HEK293 (cell line): ENCODE data around the gene VSTM4.

ENCODE experiments used
- CTCF ChIA-PET: fragments of 350-600 bp; formaldehyde crosslinking; extraction: SDS; loops from one replicate; lab custom pipeline; 2021; ENCODE audit warnings: antibody characterized with exemption; lab: Yijun Ruan, JAX
- POLR2A ChIA-PET: fragments of 300-600 bp; formaldehyde crosslinking; extraction: SDS; loops from one replicate; lab custom pipeline; 2020; ENCODE audit warnings: antibody characterized with exemption, inconsistent platforms; lab: Yijun Ruan, JAX
- H3K27ac ChIP-seq: fragments of 200-500 bp; sonication (Bioruptor generic); 2 replicates; pipeline ENCODE4 v1.5.1; 2014; ENCODE audit warnings: low read depth, low read length, control low read depth, inconsistent platforms; ENCODE audit errors: extremely low read depth
- H3K36me3 ChIP-seq, 2 experiments: fragments of 200-500 bp in 1 of 2; sonication (Bioruptor generic) in 1 of 2; 1 replicate in 1 of 2; 2 replicates in 1 of 2; pipeline ENCODE4 v1.5.1; 2014 to 2017; ENCODE audit warnings: inconsistent platforms in 2 of 2, low read length in 2 of 2; ENCODE audit not compliant: control insufficient read depth in 2 of 2, insufficient read depth in 1 of 2
- H3K4me1 ChIP-seq: fragments of 200-500 bp; sonication (Bioruptor generic); 2 replicates; pipeline ENCODE4 v1.5.1; 2014; ENCODE audit warnings: mild to moderate bottlenecking, low read length, inconsistent platforms; ENCODE audit not compliant: control insufficient read depth, insufficient read depth
- H3K4me3 ChIP-seq: 2 replicates; pipeline ENCODE4 v1.5.1; 2011; ENCODE audit warnings: low read depth, mild to moderate bottlenecking, control low read depth, low read length, moderate library complexity
- H3K9me3 ChIP-seq: fragments of 200-500 bp; sonication (Bioruptor generic); 2 replicates; pipeline ENCODE4 v1.5.1; 2014; ENCODE audit warnings: low read depth, low read length, inconsistent platforms; ENCODE audit not compliant: control insufficient read depth, insufficient read depth
- GFI1B ChIP-seq: fragments of 450-650 bp; formaldehyde crosslinking; IDR thresholded peaks from 2 replicates; pipeline ENCODE4 v1.5.1; 2016; ENCODE audit warnings: missing biosample characterization, missing genetic modification characterization
- REST ChIP-seq: fragments of 450-650 bp; formaldehyde crosslinking; IDR thresholded peaks from 2 replicates; pipeline ENCODE4 v1.5.1; 2016; ENCODE audit warnings: missing biosample characterization, missing genetic modification characterization
- ZBTB26 ChIP-seq: fragments of 450-650 bp; formaldehyde crosslinking; optimal IDR thresholded peaks from 2 replicates; pipeline ENCODE3; 2016; ENCODE audit warnings: missing biosample characterization, mild to moderate bottlenecking, missing genetic modification characterization
- ZFHX2 ChIP-seq: fragments of 450-650 bp; formaldehyde crosslinking; conservative IDR thresholded peaks from 2 replicates; pipeline ENCODE4 v1.5.1; 2016; ENCODE audit warnings: missing biosample characterization, missing genetic modification characterization
- ZFP69B ChIP-seq: fragments of 450-650 bp; formaldehyde crosslinking; IDR thresholded peaks from 2 replicates; pipeline ENCODE4 v1.5.1; 2016; ENCODE audit warnings: missing biosample characterization, missing genetic modification characterization
- ZNF157 ChIP-seq: fragments of 450-650 bp; formaldehyde crosslinking; IDR thresholded peaks from 2 replicates; pipeline ENCODE4 v1.5.1; 2016; ENCODE audit warnings: missing biosample characterization, missing genetic modification characterization
- ZNF19 ChIP-seq: fragments of 450-650 bp; formaldehyde crosslinking; IDR thresholded peaks from 2 replicates; pipeline ENCODE4; 2016; ENCODE audit warnings: missing biosample characterization, missing genetic modification characterization, low read depth
- ZNF26 ChIP-seq: fragments of 450-650 bp; formaldehyde crosslinking; IDR thresholded peaks from 2 replicates; pipeline ENCODE4 v1.5.1; 2016; ENCODE audit warnings: missing biosample characterization, missing genetic modification characterization
- ZNF37A ChIP-seq: fragments of 450-650 bp; IDR thresholded peaks from 2 replicates; pipeline ENCODE4 v1.5.1; 2018; ENCODE audit warnings: missing biosample characterization, missing genetic modification characterization
- ZNF404 ChIP-seq: fragments of 450-650 bp; formaldehyde crosslinking; IDR thresholded peaks from 2 replicates; pipeline ENCODE4 v1.5.1; 2017; ENCODE audit warnings: missing biosample characterization, missing genetic modification characterization
- ZNF48 ChIP-seq: fragments of 450-650 bp; formaldehyde crosslinking; IDR thresholded peaks from 2 replicates; pipeline ENCODE4 v1.5.1; 2016; ENCODE audit warnings: missing biosample characterization, missing genetic modification characterization
- ZNF510 ChIP-seq: fragments of 450-650 bp; formaldehyde crosslinking; IDR thresholded peaks from 2 replicates; pipeline ENCODE4 v1.5.1; 2018; ENCODE audit warnings: mild to moderate bottlenecking, missing genetic modification characterization, missing biosample characterization; ENCODE audit not compliant: insufficient replicate concordance
- ZNF518A ChIP-seq: fragments of 450-650 bp; formaldehyde crosslinking; conservative IDR thresholded peaks from 2 replicates; pipeline ENCODE4 v1.5.1; 2016; ENCODE audit warnings: low read depth, missing biosample characterization, missing genetic modification characterization
- ZNF521 ChIP-seq: fragments of 450-650 bp; formaldehyde crosslinking; IDR thresholded peaks from 2 replicates; pipeline ENCODE4 v1.5.1; 2017; ENCODE audit warnings: missing biosample characterization, mild to moderate bottlenecking, missing genetic modification characterization
- ZNF571 ChIP-seq: fragments of 450-650 bp; formaldehyde crosslinking; IDR thresholded peaks from 2 replicates; pipeline ENCODE4 v1.5.0; 2017; ENCODE audit warnings: missing biosample characterization, missing genetic modification characterization
- ZNF791 ChIP-seq: fragments of 450-650 bp; formaldehyde crosslinking; IDR thresholded peaks from 2 replicates; pipeline ENCODE4 v1.5.1; 2016; ENCODE audit warnings: missing biosample characterization, missing genetic modification characterization
- ZNF830 ChIP-seq: fragments of 450-650 bp; IDR thresholded peaks from 2 replicates; pipeline ENCODE4 v1.5.0; 2018; ENCODE audit warnings: missing biosample characterization, missing genetic modification characterization, low read depth, mild to moderate bottlenecking, moderate library complexity
- TF ChIP-seq, protein P1 (sequence below): fragments of 450-650 bp; IDR thresholded peaks from 2 replicates; pipeline ENCODE4 v1.5.1; 2018; ENCODE audit warnings: missing biosample characterization, mild to moderate bottlenecking, missing genetic modification characterization
- TF ChIP-seq, protein P2 (sequence below): fragments of 450-650 bp; formaldehyde crosslinking; IDR thresholded peaks from 2 replicates; pipeline ENCODE4 v1.5.1; 2017; ENCODE audit warnings: missing biosample characterization, missing genetic modification characterization

The VSTM4 gene

DNA sequence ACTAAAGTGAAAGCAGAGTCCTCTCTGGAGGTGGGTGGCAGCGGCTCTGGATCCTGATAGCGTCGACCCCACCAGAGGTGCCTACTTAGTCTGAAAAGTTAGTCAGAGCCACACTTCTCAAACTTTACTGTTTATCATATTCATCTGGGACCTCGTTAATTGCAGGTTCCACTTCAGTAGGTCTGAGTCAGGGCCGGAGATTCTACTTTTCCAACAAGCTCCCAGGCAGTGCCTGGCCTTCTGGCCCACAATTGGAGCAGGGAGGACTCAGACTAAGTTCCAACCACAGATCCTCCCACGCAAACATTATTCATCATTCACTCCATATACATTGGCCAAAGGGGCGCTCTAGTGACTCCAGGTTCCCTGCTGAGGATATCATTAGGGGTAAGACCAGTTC lies 78.1 kb downstream of the VSTM4 start (continued):
- TF ChIP-seq ZFHX2 (tag by site-specific recombination) (peak; percentile 48), ZNF404 (no peak), ZNF518A (tag by site-specific recombination) (no peak)

GRCh38 chr10:49036638-49037037 lies 78.7 kb downstream of the VSTM4 start:
- POLR2A ChIA-PET: no interaction called here
- CTCF ChIA-PET: no interaction called here
- Histone ChIP-seq H3K4me1 (no peaks in the 10 kb centered on the region), H3K4me3 (no peak overlapping the region), H3K9me3 (no peaks in the 10 kb centered on the region), H3K27ac (no peak overlapping the region), H3K36me3 (no peaks in the 10 kb centered on the region; a peak in 1 of 3 replicates)
- TF ChIP-seq ZNF157 (tag by site-specific recombination): no peak
- TF ChIP-seq ZBTB26: no peak
- no peak for TF ChIP-seq ZNF571
- TF ChIP-seq GFI1B: no peak
- TF ChIP-seq ZNF521 (tag by site-specific recombination): no peak
- TF ChIP-seq ZNF830: no peak
- TF ChIP-seq ZNF48 (tag by site-specific recombination): no peak
- no peak for TF ChIP-seq ZNF37A (tag by site-specific recombination)
- TF ChIP-seq ZFP69B (tag by site-specific recombination): no peak
- TF ChIP-seq, protein P1, sequence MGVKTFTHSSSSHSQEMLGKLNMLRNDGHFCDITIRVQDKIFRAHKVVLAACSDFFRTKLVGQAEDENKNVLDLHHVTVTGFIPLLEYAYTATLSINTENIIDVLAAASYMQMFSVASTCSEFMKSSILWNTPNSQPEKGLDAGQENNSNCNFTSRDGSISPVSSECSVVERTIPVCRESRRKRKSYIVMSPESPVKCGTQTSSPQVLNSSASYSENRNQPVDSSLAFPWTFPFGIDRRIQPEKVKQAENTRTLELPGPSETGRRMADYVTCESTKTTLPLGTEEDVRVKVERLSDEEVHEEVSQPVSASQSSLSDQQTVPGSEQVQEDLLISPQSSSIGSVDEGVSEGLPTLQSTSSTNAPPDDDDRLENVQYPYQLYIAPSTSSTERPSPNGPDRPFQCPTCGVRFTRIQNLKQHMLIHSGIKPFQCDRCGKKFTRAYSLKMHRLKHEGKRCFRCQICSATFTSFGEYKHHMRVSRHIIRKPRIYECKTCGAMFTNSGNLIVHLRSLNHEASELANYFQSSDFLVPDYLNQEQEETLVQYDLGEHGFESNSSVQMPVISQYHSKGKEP (tag by site-specific recombination): no peak
- TF ChIP-seq ZNF791 (tag by site-specific recombination): no peak
- TF ChIP-seq ZNF19: no peak
- TF ChIP-seq REST: no peak
- TF ChIP-seq ZNF26: no peak
- no peak for TF ChIP-seq ZNF510
- TF ChIP-seq, protein P2, sequence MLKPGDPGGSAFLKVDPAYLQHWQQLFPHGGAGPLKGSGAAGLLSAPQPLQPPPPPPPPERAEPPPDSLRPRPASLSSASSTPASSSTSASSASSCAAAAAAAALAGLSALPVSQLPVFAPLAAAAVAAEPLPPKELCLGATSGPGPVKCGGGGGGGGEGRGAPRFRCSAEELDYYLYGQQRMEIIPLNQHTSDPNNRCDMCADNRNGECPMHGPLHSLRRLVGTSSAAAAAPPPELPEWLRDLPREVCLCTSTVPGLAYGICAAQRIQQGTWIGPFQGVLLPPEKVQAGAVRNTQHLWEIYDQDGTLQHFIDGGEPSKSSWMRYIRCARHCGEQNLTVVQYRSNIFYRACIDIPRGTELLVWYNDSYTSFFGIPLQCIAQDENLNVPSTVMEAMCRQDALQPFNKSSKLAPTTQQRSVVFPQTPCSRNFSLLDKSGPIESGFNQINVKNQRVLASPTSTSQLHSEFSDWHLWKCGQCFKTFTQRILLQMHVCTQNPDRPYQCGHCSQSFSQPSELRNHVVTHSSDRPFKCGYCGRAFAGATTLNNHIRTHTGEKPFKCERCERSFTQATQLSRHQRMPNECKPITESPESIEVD (tag by site-specific recombination): no peak
